DMS53 treated with DMSO at 0.1 percent for 48 hours (cell line): Measurements from ENCODE around the gene ZFAND3.
"Not testable (repeated sequence)": the region's sequence is repeated elsewhere in the genome, so short reads cannot be mapped to it uniquely, and the experiment has no call there.

Experiments
- DNase-seq: peaks from one replicate; lab custom pipeline; 2025; ENCODE audit not compliant: unreplicated experiment; lab: John Stamatoyannopoulos, UW

The ZFAND3 gene

GRCh38 chr6:37990762-37991525, 171.4 kb downstream of the ZFAND3 start:
- no peak for DNase-seq

- no peak for DNase-seq
Observed at GRCh38 chr6:37992749-37993148, 173.2 kb downstream of the ZFAND3 start.

GRCh38 chr6:37993194-37993593, 173.7 kb downstream of the ZFAND3 start:
- DNase-seq = not testable (repeated sequence)

- DNase-seq = no peak
Observed at GRCh38 chr6:37993596-37993995, 174.1 kb downstream of the ZFAND3 start.

GRCh38 chr6:37994223-37994622, 174.7 kb downstream of the ZFAND3 start:
- no peak for DNase-seq

GRCh38 chr6:37998366-37998765, 178.8 kb downstream of the ZFAND3 start:
- DNase-seq = no peak

- DNase-seq = no peak
Observed at GRCh38 chr6:38001386-38001785, 181.9 kb downstream of the ZFAND3 start.

- no peak for DNase-seq
Observed at GRCh38 chr6:38004908-38005307, 185.4 kb downstream of the ZFAND3 start.

- DNase-seq = no peak
Observed at GRCh38 chr6:38011937-38012336, 192.4 kb downstream of the ZFAND3 start.

- DNase-seq = no peak
Observed at GRCh38 chr6:38012573-38012972, 193.0 kb downstream of the ZFAND3 start.

- DNase-seq = no peak
Observed at GRCh38 chr6:38015341-38015740, 195.8 kb downstream of the ZFAND3 start.

- no peak for DNase-seq
Observed at GRCh38 chr6:38016824-38017223, 197.3 kb downstream of the ZFAND3 start.

- DNase-seq = no peak
Observed at GRCh38 chr6:38018755-38019165, 199.2 kb downstream of the ZFAND3 start.

- DNase-seq = no peak
Observed at GRCh38 chr6:38020593-38020992, 201.1 kb downstream of the ZFAND3 start.

- no peak for DNase-seq
Observed at GRCh38 chr6:38021029-38021428, 201.5 kb downstream of the ZFAND3 start.

- DNase-seq = no peak
Observed at GRCh38 chr6:38021571-38021970, 202.0 kb downstream of the ZFAND3 start.

GRCh38 chr6:38022688-38023087, 203.2 kb downstream of the ZFAND3 start:
- DNase-seq = no peak

GRCh38 chr6:38024908-38025307, 205.4 kb downstream of the ZFAND3 start:
- DNase-seq = no peak

- DNase-seq = no peak
Observed at GRCh38 chr6:38025451-38025850, 205.9 kb downstream of the ZFAND3 start.

- no peak for DNase-seq
Observed at GRCh38 chr6:38027685-38028373, 208.3 kb downstream of the ZFAND3 start.

GRCh38 chr6:38030380-38030779, 210.9 kb downstream of the ZFAND3 start:
- no peak for DNase-seq

GRCh38 chr6:38032797-38033196, 213.3 kb downstream of the ZFAND3 start:
- DNase-seq = no peak
